HEK293 (cell line): ENCODE results near the gene TIAM2.

Experiments used
- CTCF ChIA-PET: fragments of 350-600 bp; formaldehyde crosslinking; extraction: SDS; loops from one replicate; lab custom pipeline; 2021; ENCODE audit warnings: antibody characterized with exemption; lab: Yijun Ruan, JAX
- POLR2A ChIA-PET: fragments of 300-600 bp; formaldehyde crosslinking; extraction: SDS; loops from one replicate; lab custom pipeline; 2020; ENCODE audit warnings: antibody characterized with exemption, inconsistent platforms; lab: Yijun Ruan, JAX
- H3K27ac ChIP-seq: fragments of 200-500 bp; sonication (Bioruptor generic); 2 replicates; pipeline ENCODE4 v1.5.1; 2014; ENCODE audit warnings: low read depth, low read length, control low read depth, inconsistent platforms; ENCODE audit errors: extremely low read depth
- H3K36me3 ChIP-seq, 2 experiments: fragments of 200-500 bp in 1 of 2; sonication (Bioruptor generic) in 1 of 2; 1 replicate in 1 of 2; 2 replicates in 1 of 2; pipeline ENCODE4 v1.5.1; 2014 to 2017; ENCODE audit warnings: inconsistent platforms in 2 of 2, low read length in 2 of 2; ENCODE audit not compliant: control insufficient read depth in 2 of 2, insufficient read depth in 1 of 2
- H3K4me1 ChIP-seq: fragments of 200-500 bp; sonication (Bioruptor generic); 2 replicates; pipeline ENCODE4 v1.5.1; 2014; ENCODE audit warnings: mild to moderate bottlenecking, low read length, inconsistent platforms; ENCODE audit not compliant: control insufficient read depth, insufficient read depth
- H3K4me3 ChIP-seq: 2 replicates; pipeline ENCODE4 v1.5.1; 2011; ENCODE audit warnings: low read depth, mild to moderate bottlenecking, control low read depth, low read length, moderate library complexity
- H3K9me3 ChIP-seq: fragments of 200-500 bp; sonication (Bioruptor generic); 2 replicates; pipeline ENCODE4 v1.5.1; 2014; ENCODE audit warnings: low read depth, low read length, inconsistent platforms; ENCODE audit not compliant: control insufficient read depth, insufficient read depth
- KLF9 ChIP-seq: fragments of 450-650 bp; formaldehyde crosslinking; IDR thresholded peaks from 2 replicates; pipeline ENCODE4 v1.5.1; 2016; ENCODE audit warnings: missing biosample characterization, missing genetic modification characterization, low read depth
- SALL2 ChIP-seq: fragments of 450-650 bp; formaldehyde crosslinking; IDR thresholded peaks from 2 replicates; pipeline ENCODE4 v1.5.0; 2017; ENCODE audit warnings: missing biosample characterization, mild to moderate bottlenecking, missing genetic modification characterization, borderline replicate concordance
- SCRT1 ChIP-seq: fragments of 450-650 bp; formaldehyde crosslinking; IDR thresholded peaks from 2 replicates; pipeline ENCODE4 v1.5.1; 2016; ENCODE audit warnings: missing biosample characterization, missing genetic modification characterization, borderline replicate concordance
- SCRT2 ChIP-seq: fragments of 450-650 bp; formaldehyde crosslinking; IDR thresholded peaks from 2 replicates; pipeline ENCODE4 v1.5.1; 2016; ENCODE audit warnings: missing biosample characterization, missing genetic modification characterization
- WT1 ChIP-seq: fragments of 450-650 bp; formaldehyde crosslinking; IDR thresholded peaks from 2 replicates; pipeline ENCODE4 v1.5.1; 2016; ENCODE audit warnings: missing biosample characterization, missing genetic modification characterization
- ZBTB1 ChIP-seq: fragments of 450-650 bp; formaldehyde crosslinking; IDR thresholded peaks from 2 replicates; pipeline ENCODE4 v1.5.1; 2016; ENCODE audit warnings: missing biosample characterization, missing genetic modification characterization
- ZBTB26 ChIP-seq: fragments of 450-650 bp; formaldehyde crosslinking; optimal IDR thresholded peaks from 2 replicates; pipeline ENCODE3; 2016; ENCODE audit warnings: missing biosample characterization, mild to moderate bottlenecking, missing genetic modification characterization
- ZNF121 ChIP-seq: fragments of 450-650 bp; formaldehyde crosslinking; IDR thresholded peaks from 2 replicates; pipeline ENCODE4 v1.5.1; 2016; ENCODE audit warnings: missing biosample characterization, missing genetic modification characterization
- ZNF211 ChIP-seq: fragments of 450-650 bp; formaldehyde crosslinking; IDR thresholded peaks from 2 replicates; pipeline ENCODE4 v1.5.1; 2016; ENCODE audit warnings: low read depth, missing biosample characterization, missing genetic modification characterization
- ZNF221 ChIP-seq: fragments of 450-650 bp; formaldehyde crosslinking; IDR thresholded peaks from 2 replicates; pipeline ENCODE4 v1.5.1; 2017; ENCODE audit warnings: missing biosample characterization, missing genetic modification characterization, borderline replicate concordance
- ZNF24 ChIP-seq: fragments of 450-650 bp; formaldehyde crosslinking; IDR thresholded peaks from 2 replicates; pipeline ENCODE4 v1.5.1; 2016; ENCODE audit warnings: missing biosample characterization, missing genetic modification characterization
- ZNF423 ChIP-seq: fragments of 450-650 bp; formaldehyde crosslinking; IDR thresholded peaks from 2 replicates; pipeline ENCODE4 v1.5.1; 2016; ENCODE audit warnings: missing biosample characterization, missing genetic modification characterization
- ZNF449 ChIP-seq: fragments of 450-650 bp; formaldehyde crosslinking; IDR thresholded peaks from 2 replicates; pipeline ENCODE4 v1.5.1; 2017; ENCODE audit warnings: missing biosample characterization, mild to moderate bottlenecking, missing genetic modification characterization, moderate library complexity
- ZNF555 ChIP-seq: fragments of 450-650 bp; formaldehyde crosslinking; conservative IDR thresholded peaks from 2 replicates; pipeline ENCODE4 v1.5.1; 2017; ENCODE audit warnings: missing biosample characterization, mild to moderate bottlenecking, missing genetic modification characterization, inconsistent platforms
- ZNF776 ChIP-seq: fragments of 450-650 bp; formaldehyde crosslinking; IDR thresholded peaks from 2 replicates; pipeline ENCODE4 v1.5.0; 2017; ENCODE audit warnings: missing biosample characterization, missing genetic modification characterization, borderline replicate concordance
- TF ChIP-seq, protein P1 (sequence below): fragments of 450-650 bp; formaldehyde crosslinking; IDR thresholded peaks from 2 replicates; pipeline ENCODE4 v1.5.1; 2016; ENCODE audit warnings: missing biosample characterization, missing genetic modification characterization

TIAM2 gene

DNA sequence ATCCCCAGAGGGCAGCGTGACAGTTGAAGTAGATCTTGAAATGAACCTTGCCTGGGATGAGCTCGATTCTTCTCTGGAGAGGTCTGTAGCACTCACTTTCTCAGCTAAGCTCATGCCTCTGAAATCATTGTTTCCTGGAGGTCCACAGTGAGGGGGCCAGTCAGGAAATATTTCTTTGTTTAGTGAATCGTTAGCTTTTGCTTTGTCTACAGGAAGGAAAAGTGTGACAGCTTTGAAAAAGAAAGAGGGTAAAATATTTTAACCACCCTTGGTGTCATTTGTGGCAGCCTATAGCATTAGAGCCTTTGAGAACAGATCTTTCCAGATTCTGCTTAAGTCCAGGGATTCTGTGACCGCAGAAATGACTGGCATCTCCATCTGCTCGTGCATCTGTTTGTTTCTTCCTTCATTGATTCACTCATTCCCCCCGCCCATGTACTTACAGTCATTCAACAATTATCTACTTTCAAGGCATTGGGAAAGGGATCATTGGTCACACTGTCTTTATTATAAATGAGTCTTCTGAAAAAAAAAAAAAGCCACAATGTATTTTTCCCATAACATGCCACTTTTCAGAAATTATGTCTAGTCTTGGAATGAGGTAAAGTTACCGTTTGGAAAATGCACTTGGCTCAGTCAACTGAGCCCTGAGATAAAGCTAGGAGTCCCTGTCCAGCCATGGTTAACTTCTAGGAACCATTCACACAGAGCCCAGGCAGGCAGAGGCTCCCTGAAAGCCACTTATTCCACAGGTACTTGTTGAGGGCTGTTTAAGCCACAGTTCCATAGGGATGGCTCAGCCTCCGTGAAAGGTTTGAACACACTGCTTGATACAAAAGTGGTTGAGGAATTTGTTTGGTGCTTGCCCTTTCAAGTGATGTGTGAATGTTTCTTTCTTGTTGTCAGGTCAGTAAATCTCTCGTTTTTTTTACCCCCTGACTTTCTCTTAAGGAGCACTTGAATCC, 86.0 kb downstream of the TIAM2 start:
- CTCF ChIA-PET, result interaction anchor here (0.7 to 1.4 kb wide), 2 partner anchors 153 to 269 kb away, joined by 3 to 5 read pairs; no protein-coding TSS in a partner anchor
- POLR2A ChIA-PET, result interaction anchor here (1.1 kb wide), 1 partner anchor 14 kb away, joined by 3 read pairs; no protein-coding TSS in a partner anchor

GRCh38 chr6:155084431-155085123, 89.5 kb downstream of the TIAM2 start:
- ChIA-PET POLR2A (no interaction called here), CTCF (interaction anchor here (0.7 to 1.6 kb wide), 4 partner anchors 80 to 155 kb away, joined by 3 to 9 read pairs (median 4); no protein-coding TSS in a partner anchor)
- Histone ChIP-seq H3K4me1 (peaks cover 8% of the 10 kb centered on the region), H3K4me3 (no peak overlapping the region), H3K36me3 (no peaks in the 10 kb centered on the region), H3K9me3 (no peaks in the 10 kb centered on the region), H3K27ac (no peak overlapping the region)
- TF ChIP-seq, protein P1, sequence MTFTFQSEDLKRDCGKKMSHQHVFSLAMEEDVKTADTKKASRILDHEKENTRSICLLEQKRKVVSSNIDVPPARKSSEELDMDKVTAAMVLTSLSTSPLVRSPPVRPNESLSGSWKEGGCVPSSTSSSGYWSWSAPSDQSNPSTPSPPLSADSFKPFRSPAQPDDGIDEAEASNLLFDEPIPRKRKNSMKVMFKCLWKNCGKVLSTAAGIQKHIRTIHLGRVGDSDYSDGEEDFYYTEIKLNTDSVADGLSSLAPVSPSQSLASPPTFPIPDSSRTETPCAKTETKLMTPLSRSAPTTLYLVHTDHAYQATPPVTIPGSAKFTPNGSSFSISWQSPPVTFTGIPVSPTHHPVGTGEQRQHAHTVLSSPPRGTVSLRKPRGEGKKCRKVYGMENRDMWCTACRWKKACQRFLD (tag by site-specific recombination), result no peak
- TF ChIP-seq ZNF449 (tag by site-specific recombination) (no peak), ZBTB1 (tag by site-specific recombination) (no peak), ZBTB26 (tag by site-specific recombination) (no peak), ZNF423 (no peak), ZNF121 (tag by site-specific recombination) (no peak), ZNF555 (no peak), ZNF211 (tag by site-specific recombination) (no peak), ZNF24 (tag by site-specific recombination) (no peak), ZNF221 (tag by site-specific recombination) (no peak), SALL2 (tag by site-specific recombination) (no peak), KLF9 (tag by site-specific recombination) (no peak), ZNF776 (tag by site-specific recombination) (no peak)

More for the DNA sequence above, 86.0 kb downstream of the TIAM2 start:
- no peak overlapping the region for H3K4me3 ChIP-seq
- peaks cover 8% of the 10 kb centered on the region for H3K4me1 ChIP-seq
- no peaks in the 10 kb centered on the region for H3K9me3 ChIP-seq
- no peaks in the 10 kb centered on the region for H3K36me3 ChIP-seq
- TF ChIP-seq SCRT1 (tag by site-specific recombination) (peak; percentile 76), WT1 (tag by site-specific recombination) (no peak), SCRT2 (tag by site-specific recombination) (peak; percentile 96)
- no peak overlapping the region for H3K27ac ChIP-seq
